Fibroblast of lung (primary cell): ENCODE measurements around the gene PDE11A. TPM values are rescaled to one million over a fixed set of nuclear protein-coding genes. Genes with fewer than 3 reads are reported as not detected.

ENCODE experiments used
- DNase-seq, 2 donors: peaks; one replicate each; pipeline versions ENCODE4 v3.0.0 to v3.0.0-alpha.2; 2010; ENCODE audit warnings: low read depth in 2 of 2
- H2AFZ ChIP-seq: 2 replicates; pipeline ENCODE4 v1.5.1; 2012; ENCODE audit warnings: low read length, control low read depth, inconsistent platforms
- H3K27ac ChIP-seq: 2 replicates; pipeline ENCODE4 v1.5.1; 2011; ENCODE audit warnings: low read length, control low read depth; ENCODE audit not compliant: insufficient read depth
- H3K27me3 ChIP-seq: 2 replicates; pipeline ENCODE4 v1.5.1; 2011; ENCODE audit warnings: mild to moderate bottlenecking, low read length; ENCODE audit not compliant: control insufficient read depth, insufficient read depth
- H3K36me3 ChIP-seq: 2 replicates; pipeline ENCODE4 v1.5.1; 2011; ENCODE audit warnings: low read length; ENCODE audit not compliant: control insufficient read depth, insufficient read depth
- H3K4me1 ChIP-seq: 2 replicates; pipeline ENCODE4 v1.5.1; 2011; ENCODE audit warnings: low read length; ENCODE audit not compliant: control insufficient read depth, insufficient read depth; ENCODE audit errors: extremely low read depth
- H3K4me2 ChIP-seq: 2 replicates; pipeline ENCODE4 v1.5.1; 2011; ENCODE audit warnings: low read length, control low read depth; ENCODE audit not compliant: insufficient read depth; ENCODE audit errors: extremely low read depth
- H3K4me3 ChIP-seq, 4 experiments: fragments of 200-600 bp in 1 of 4; sonication (generic) in 1 of 4; replicated peaks in 1 of 4; 2 replicates each; pipeline ENCODE4 v1.5.1; 2011 to 2016; ENCODE audit warnings: low read length in 4 of 4, low read depth in 3 of 4, mild to moderate bottlenecking in 3 of 4, control low read depth in 2 of 4, inconsistent platforms in 1 of 4, mixed read lengths in 1 of 4; ENCODE audit not compliant: insufficient read depth in 1 of 4; ENCODE audit errors: control extremely low read depth in 1 of 4
- H3K79me2 ChIP-seq: 2 replicates; pipeline ENCODE4 v1.5.1; 2012; ENCODE audit warnings: mild to moderate bottlenecking, low read length, inconsistent platforms; ENCODE audit not compliant: control insufficient read depth, insufficient read depth
- H3K9ac ChIP-seq: 2 replicates; pipeline ENCODE4 v1.5.1; 2011; ENCODE audit warnings: mild to moderate bottlenecking, low read length, control low read depth; ENCODE audit not compliant: insufficient read depth
- H3K9me3 ChIP-seq: 2 replicates; pipeline ENCODE4 v1.5.1; 2012; ENCODE audit warnings: low read depth, low read length; ENCODE audit not compliant: control insufficient read depth, insufficient read depth
- H4K20me1 ChIP-seq: 2 replicates; pipeline ENCODE4 v1.5.1; 2011; ENCODE audit warnings: low read length; ENCODE audit not compliant: control insufficient read depth, insufficient read depth; ENCODE audit errors: extremely low read depth
- CTCF ChIP-seq, 2 donors: IDR thresholded peaks in 1 of 2; conservative IDR thresholded peaks in 1 of 2; 1 replicate in 1 of 2; 2 replicates in 1 of 2; pipeline ENCODE4 v1.5.1; 2011 to 2012; ENCODE audit warnings: low read length in 2 of 2, control low read depth in 1 of 2, inconsistent platforms in 1 of 2, low read depth in 1 of 2, mild to moderate bottlenecking in 1 of 2
- EZH2 ChIP-seq: IDR thresholded peaks from 2 replicates; pipeline ENCODE4 v1.5.1; 2012; ENCODE audit warnings: low read length, control low read depth, mild to moderate bottlenecking; ENCODE audit errors: missing control alignments
- polyA plus RNA-seq, 2 donors: library from polyadenylated mRNA; depleted of rRNA in 1 of 2; stranded (reverse) in 1 of 2; unstranded in 1 of 2; fragments of >200 nt; gene quantifications; 2 replicates each; pipeline ENCODE4 v1.2.1, GENCODE V29; 2011 to 2012; ENCODE audit warnings: missing spikeins in 1 of 2
- total RNA-seq: library from RNA; depleted of rRNA; stranded (reverse); fragments of >200 nt; gene quantifications from 2 replicates; pipeline ENCODE4 v1.2.1, GENCODE V29; 2014

The PDE11A gene
- total and polyA plus RNA-seq, 2 donors (not counting 1 experiment from before 2014, with no cell fraction given) = 0.03 to 0.33 TPM

- no peak overlapping the region for H3K27ac ChIP-seq
Observed at GRCh38 chr2:178016612-178017011, 56.0 kb downstream of the PDE11A start.

GRCh38 chr2:178012639-178013038, 59.9 kb downstream of the PDE11A start:
- TF ChIP-seq EZH2 (no peak), CTCF (conservative IDR thresholded peaks at IDR 0.05 in 1 of 2, IDR thresholded peaks at IDR 0.05 in 1 of 2; ENCODE audit: low read depth in 1 of 2, low read length in 2 of 2) (no peak)
- Histone ChIP-seq H3K4me2 (no peak overlapping the region), H3K9ac (no peak overlapping the region), H3K79me2 (no peaks in the 10 kb centered on the region), H3K9me3 (no peaks in the 10 kb centered on the region), H2AFZ (no peak overlapping the region), H3K36me3 (no peaks in the 10 kb centered on the region), H3K27me3 (no peaks in the 10 kb centered on the region), H3K4me3 (no peak overlapping the region), H3K27ac (no peak overlapping the region), H4K20me1 (no peaks in the 10 kb centered on the region), H3K4me1 (no peaks in the 10 kb centered on the region)
- no peak for DNase-seq

More at GRCh38 chr2:178016612-178017011, 56.0 kb downstream of the PDE11A start:
- Histone ChIP-seq H3K27me3 (no peaks in the 10 kb centered on the region), H4K20me1 (no peaks in the 10 kb centered on the region), H3K79me2 (no peaks in the 10 kb centered on the region), H3K4me1 (no peaks in the 10 kb centered on the region), H3K36me3 (no peaks in the 10 kb centered on the region), H3K9ac (no peak overlapping the region), H3K4me2 (no peak overlapping the region), H3K9me3 (no peaks in the 10 kb centered on the region), H2AFZ (no peak overlapping the region), H3K4me3 (no peak overlapping the region)
- no peak for DNase-seq
- TF ChIP-seq CTCF (conservative IDR thresholded peaks at IDR 0.05 in 1 of 2, IDR thresholded peaks at IDR 0.05 in 1 of 2; ENCODE audit: low read depth in 1 of 2, low read length in 2 of 2) (no peak), EZH2 (no peak)

GRCh38 chr2:178009813-178010212, 62.8 kb downstream of the PDE11A start:
- no peak for DNase-seq
- no peaks in the 10 kb centered on the region for H3K36me3 ChIP-seq
- TF ChIP-seq EZH2 = no peak
- no peak for TF ChIP-seq CTCF (conservative IDR thresholded peaks at IDR 0.05 in 1 of 2, IDR thresholded peaks at IDR 0.05 in 1 of 2; ENCODE audit: low read depth in 1 of 2, low read length in 2 of 2)

More at GRCh38 chr2:178009813-178010212, 62.8 kb downstream of the PDE11A start:
- H3K4me2 ChIP-seq = no peak overlapping the region
- no peaks in the 10 kb centered on the region for H4K20me1 ChIP-seq
- no peaks in the 10 kb centered on the region for H3K27me3 ChIP-seq
- H3K9me3 ChIP-seq = no peaks in the 10 kb centered on the region
- no peak overlapping the region for H3K4me3 ChIP-seq
- no peak overlapping the region for H3K27ac ChIP-seq
- H3K79me2 ChIP-seq = no peaks in the 10 kb centered on the region
- H2AFZ ChIP-seq = no peak overlapping the region
- no peak overlapping the region for H3K9ac ChIP-seq
- no peaks in the 10 kb centered on the region for H3K4me1 ChIP-seq
